WI38 (cell line): Measurements from ENCODE around the gene VAMP1.

Experiments used
- H3K4me3 ChIP-seq: 2 replicates; pipeline ENCODE4 v1.5.1; 2011; ENCODE audit warnings: low read depth, mild to moderate bottlenecking, control low read depth, low read length
- CTCF ChIP-seq: IDR thresholded peaks from 2 replicates; pipeline ENCODE4 v1.5.1; 2012; ENCODE audit warnings: low read depth, mild to moderate bottlenecking, control low read depth, low read length

Gene VAMP1

GRCh38 chr12:6460751-6461371 is 9.6 kb downstream of the VAMP1 start:
- no peak overlapping the region for H3K4me3 ChIP-seq
- TF ChIP-seq CTCF: no peak

GRCh38 chr12:6459004-6459337 is 11.5 kb downstream of the VAMP1 start:
- TF ChIP-seq CTCF: no peak
- H3K4me3 ChIP-seq: no peak overlapping the region

GRCh38 chr12:6458281-6459003 is 12.0 kb downstream of the VAMP1 start:
- H3K4me3 ChIP-seq: no peak overlapping the region
- TF ChIP-seq CTCF: no peak

GRCh38 chr12:6457220-6457945 is 13.1 kb downstream of the VAMP1 start:
- TF ChIP-seq CTCF: no peak
- H3K4me3 ChIP-seq: no peak overlapping the region

GRCh38 chr12:6452944-6453630 is 17.4 kb downstream of the VAMP1 start:
- TF ChIP-seq CTCF: no peak
- H3K4me3 ChIP-seq: peak overlapping the region; percentile 74

- peak overlapping the region; percentile 74 for H3K4me3 ChIP-seq
Observed at GRCh38 chr12:6452245-6452943, 18.1 kb downstream of the VAMP1 start.

More at GRCh38 chr12:6452245-6452943, 18.1 kb downstream of the VAMP1 start:
- TF ChIP-seq CTCF: no peak
